Measurements from ENCODE around the gene CD274.
"Not testable (repeated sequence)": the region's sequence is repeated elsewhere in the genome, so short reads cannot be mapped to it uniquely, and the experiment has no call there.

Gene CD274

GRCh38 chr9:5448461-5449435 is 1.6 kb upstream of the CD274 start:
- Histone ChIP-seq H3K27me3 (replicated peaks; ENCODE audit: control insufficient read depth, insufficient read depth, low read length) (no peaks in the 10 kb centered on the region), H3K36me3 (ENCODE audit: control insufficient read depth, insufficient read depth, low read length, severe bottlenecking) (no peaks in the 10 kb centered on the region)

DNA sequence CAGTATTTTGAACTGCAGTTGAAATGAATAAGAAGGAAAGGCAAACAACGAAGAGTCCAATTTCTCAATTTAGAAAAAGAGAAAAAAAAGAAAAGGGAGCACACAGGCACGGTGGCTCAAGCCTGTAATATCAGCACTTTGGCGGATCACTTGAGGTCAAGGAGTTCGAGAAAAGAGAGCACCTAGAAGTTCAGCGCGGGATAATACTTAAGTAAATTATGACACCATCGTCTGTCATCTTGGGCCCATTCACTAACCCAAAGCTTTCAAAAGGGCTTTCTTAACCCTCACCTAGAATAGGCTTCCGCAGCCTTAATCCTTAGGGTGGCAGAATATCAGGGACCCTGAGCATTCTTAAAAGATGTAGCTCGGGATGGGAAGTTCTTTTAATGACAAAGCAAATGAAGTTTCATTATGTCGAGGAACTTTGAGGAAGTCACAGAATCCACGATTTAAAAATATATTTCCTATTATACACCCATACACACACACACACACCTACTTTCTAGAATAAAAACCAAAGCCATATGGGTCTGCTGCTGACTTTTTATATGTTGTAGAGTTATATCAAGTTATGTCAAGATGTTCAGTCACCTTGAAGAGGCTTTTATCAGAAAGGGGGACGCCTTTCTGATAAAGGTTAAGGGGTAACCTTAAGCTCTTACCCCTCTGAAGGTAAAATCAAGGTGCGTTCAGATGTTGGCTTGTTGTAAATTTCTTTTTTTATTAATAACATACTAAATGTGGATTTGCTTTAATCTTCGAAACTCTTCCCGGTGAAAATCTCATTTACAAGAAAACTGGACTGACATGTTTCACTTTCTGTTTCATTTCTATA is 602 bp upstream of the CD274 start:
- peak overlapping the region; percentile 93 for H3K4me3 ChIP-seq (ENCODE audit: low read length)
- DNase-seq (ENCODE audit: low read depth) = peak; percentile 18
- no peaks in the 10 kb centered on the region for H3K9me3 ChIP-seq (ENCODE audit: control insufficient read depth, low read length)
- peaks cover 15% of the 10 kb centered on the region for H3K4me1 ChIP-seq (ENCODE audit: control insufficient read depth, insufficient read depth, low read length)
- peak overlapping the region; percentile 83 for H3K9ac ChIP-seq (ENCODE audit: low read length)
- H3K36me3 ChIP-seq (ENCODE audit: control insufficient read depth, insufficient read depth, low read length, severe bottlenecking) = no peaks in the 10 kb centered on the region
- no peaks in the 10 kb centered on the region for H3K27me3 ChIP-seq (replicated peaks; ENCODE audit: control insufficient read depth, insufficient read depth, low read length)

More at GRCh38 chr9:5448461-5449435, 1.6 kb upstream of the CD274 start:
- DNase-seq (ENCODE audit: low read depth) = no peak
- Histone ChIP-seq H3K4me3 (ENCODE audit: low read length) (no peak overlapping the region), H3K4me1 (ENCODE audit: control insufficient read depth, insufficient read depth, low read length) (peaks cover 15% of the 10 kb centered on the region), H3K9ac (ENCODE audit: low read length) (no peak overlapping the region), H3K9me3 (ENCODE audit: control insufficient read depth, low read length) (no peaks in the 10 kb centered on the region)

DNA sequence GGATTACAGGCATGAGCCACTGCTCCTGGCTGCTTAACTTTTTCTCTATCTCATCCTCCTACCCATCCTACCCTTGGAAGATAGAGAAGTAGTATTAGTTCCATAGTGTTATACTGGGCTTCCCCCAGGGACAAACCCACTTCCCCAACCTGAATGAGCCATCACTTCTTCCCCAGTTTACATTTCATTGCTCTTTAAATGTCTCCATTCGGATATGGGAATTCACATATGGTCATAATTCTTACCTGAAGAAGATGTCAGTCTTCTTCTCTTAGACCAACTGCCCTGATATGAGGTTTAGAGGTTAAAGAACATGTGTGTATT is 1.9 kb downstream of the CD274 start:
- Histone ChIP-seq H3K9ac (ENCODE audit: low read length) (no peak overlapping the region), H3K4me3 (ENCODE audit: low read length) (no peak overlapping the region)
- no peak for DNase-seq (ENCODE audit: low read depth)

DNA sequence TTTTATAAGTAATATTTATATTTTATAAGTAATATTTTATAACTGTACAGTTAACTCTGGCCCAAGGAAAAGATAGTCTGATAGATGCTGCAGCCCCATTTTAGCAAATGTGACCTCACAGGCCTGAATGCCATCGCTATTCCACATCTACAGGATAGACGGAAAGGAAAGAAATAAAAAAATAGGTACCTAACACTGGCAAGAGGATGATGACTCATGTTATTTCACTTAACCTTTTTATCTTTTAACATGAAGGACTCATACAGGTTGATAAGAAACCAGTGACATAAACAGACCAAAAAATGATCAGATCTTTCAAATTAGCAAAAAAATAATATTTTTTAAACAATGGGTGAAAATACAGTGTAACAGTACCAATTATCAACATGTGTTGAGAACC is 2.7 kb downstream of the CD274 start:
- Histone ChIP-seq H3K27me3 (replicated peaks; ENCODE audit: control insufficient read depth, insufficient read depth, low read length) (no peaks in the 10 kb centered on the region), H3K9me3 (ENCODE audit: control insufficient read depth, low read length) (no peaks in the 10 kb centered on the region), H3K36me3 (ENCODE audit: control insufficient read depth, insufficient read depth, low read length, severe bottlenecking) (no peaks in the 10 kb centered on the region), H3K4me1 (ENCODE audit: control insufficient read depth, insufficient read depth, low read length) (peaks cover 20% of the 10 kb centered on the region), H3K4me3 (ENCODE audit: low read length) (no peak overlapping the region), H3K9ac (ENCODE audit: low read length) (no peak overlapping the region)
- DNase-seq (ENCODE audit: low read depth) = no peak

More for the DNA sequence above, 1.9 kb downstream of the CD274 start:
- no peaks in the 10 kb centered on the region for H3K27me3 ChIP-seq (replicated peaks; ENCODE audit: control insufficient read depth, insufficient read depth, low read length)
- peaks cover 20% of the 10 kb centered on the region for H3K4me1 ChIP-seq (ENCODE audit: control insufficient read depth, insufficient read depth, low read length)
- H3K36me3 ChIP-seq (ENCODE audit: control insufficient read depth, insufficient read depth, low read length, severe bottlenecking) = no peaks in the 10 kb centered on the region
- H3K9me3 ChIP-seq (ENCODE audit: control insufficient read depth, low read length) = no peaks in the 10 kb centered on the region

GRCh38 chr9:5453673-5454072 is 3.3 kb downstream of the CD274 start:
- Histone ChIP-seq H3K4me1 (ENCODE audit: control insufficient read depth, insufficient read depth, low read length) (peaks cover 20% of the 10 kb centered on the region), H3K4me3 (ENCODE audit: low read length) (no peak overlapping the region), H3K9ac (ENCODE audit: low read length) (no peak overlapping the region), H3K36me3 (ENCODE audit: control insufficient read depth, insufficient read depth, low read length, severe bottlenecking) (no peaks in the 10 kb centered on the region), H3K27me3 (replicated peaks; ENCODE audit: control insufficient read depth, insufficient read depth, low read length) (no peaks in the 10 kb centered on the region), H3K9me3 (ENCODE audit: control insufficient read depth, low read length) (no peaks in the 10 kb centered on the region)
- peak; percentile 31 for DNase-seq (ENCODE audit: low read depth)

DNA sequence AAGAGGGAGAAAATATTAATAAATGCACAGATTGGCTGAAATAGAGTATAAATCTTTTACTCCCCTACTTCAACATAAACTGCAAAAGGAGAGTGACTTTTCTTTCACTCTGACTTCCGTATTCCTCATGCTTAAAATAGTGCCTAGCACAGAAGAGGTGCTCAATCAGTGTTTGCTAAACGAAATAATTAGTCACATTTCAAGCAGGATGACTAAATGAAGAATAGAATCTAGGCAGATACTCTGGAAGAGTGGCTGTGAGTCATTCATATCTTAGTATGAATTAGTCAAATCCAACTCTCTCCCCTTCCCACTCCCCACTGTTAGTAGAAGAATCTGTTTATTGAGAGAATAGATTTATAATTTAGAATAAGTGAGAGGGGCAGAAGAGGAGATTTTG is 4.8 kb downstream of the CD274 start:
- no peaks in the 10 kb centered on the region for H3K9me3 ChIP-seq (ENCODE audit: control insufficient read depth, low read length)
- no peaks in the 10 kb centered on the region for H3K27me3 ChIP-seq (replicated peaks; ENCODE audit: control insufficient read depth, insufficient read depth, low read length)
- peak; percentile 52 for DNase-seq (ENCODE audit: low read depth)
- H3K4me1 ChIP-seq (ENCODE audit: control insufficient read depth, insufficient read depth, low read length) = peaks cover 12% of the 10 kb centered on the region
- H3K4me3 ChIP-seq (ENCODE audit: low read length) = no peak overlapping the region
- no peak overlapping the region for H3K9ac ChIP-seq (ENCODE audit: low read length)
- H3K36me3 ChIP-seq (ENCODE audit: control insufficient read depth, insufficient read depth, low read length, severe bottlenecking) = no peaks in the 10 kb centered on the region

GRCh38 chr9:5459289-5459829 is 9.0 kb downstream of the CD274 start:
- Histone ChIP-seq H3K9ac (ENCODE audit: low read length) (no peak overlapping the region), H3K4me3 (ENCODE audit: low read length) (no peak overlapping the region), H3K27me3 (replicated peaks; ENCODE audit: control insufficient read depth, insufficient read depth, low read length) (no peaks in the 10 kb centered on the region), H3K4me1 (ENCODE audit: control insufficient read depth, insufficient read depth, low read length) (peaks cover 8% of the 10 kb centered on the region), H3K9me3 (ENCODE audit: control insufficient read depth, low read length) (no peaks in the 10 kb centered on the region), H3K36me3 (ENCODE audit: control insufficient read depth, insufficient read depth, low read length, severe bottlenecking) (no peaks in the 10 kb centered on the region)
- DNase-seq (ENCODE audit: low read depth) = no peak

GRCh38 chr9:5460157-5460556 is 9.8 kb downstream of the CD274 start:
- Histone ChIP-seq H3K4me1 (ENCODE audit: control insufficient read depth, insufficient read depth, low read length) (peaks cover 4% of the 10 kb centered on the region), H3K36me3 (ENCODE audit: control insufficient read depth, insufficient read depth, low read length, severe bottlenecking) (no peaks in the 10 kb centered on the region), H3K9me3 (ENCODE audit: control insufficient read depth, low read length) (no peaks in the 10 kb centered on the region), H3K27me3 (replicated peaks; ENCODE audit: control insufficient read depth, insufficient read depth, low read length) (no peaks in the 10 kb centered on the region), H3K9ac (ENCODE audit: low read length) (no peak overlapping the region), H3K4me3 (ENCODE audit: low read length) (no peak overlapping the region)
- DNase-seq (ENCODE audit: low read depth) = no peak

- not testable (repeated sequence) for H3K36me3 ChIP-seq (ENCODE audit: control insufficient read depth, insufficient read depth, low read length, severe bottlenecking); H3K4me3 ChIP-seq (ENCODE audit: low read length); H3K4me1 ChIP-seq (ENCODE audit: control insufficient read depth, insufficient read depth, low read length); H3K27me3 ChIP-seq (replicated peaks; ENCODE audit: control insufficient read depth, insufficient read depth, low read length); DNase-seq (ENCODE audit: low read depth); H3K9ac ChIP-seq (ENCODE audit: low read length); H3K9me3 ChIP-seq (ENCODE audit: control insufficient read depth, low read length)
Measured at GRCh38 chr9:5464831-5465330, 14.5 kb downstream of the CD274 start.

- no peaks in the 10 kb centered on the region for H3K27me3 ChIP-seq (replicated peaks; ENCODE audit: control insufficient read depth, insufficient read depth, low read length)
- H3K4me1 ChIP-seq (ENCODE audit: control insufficient read depth, insufficient read depth, low read length) = no peaks in the 10 kb centered on the region
- DNase-seq (ENCODE audit: low read depth) = no peak
- H3K36me3 ChIP-seq (ENCODE audit: control insufficient read depth, insufficient read depth, low read length, severe bottlenecking) = no peaks in the 10 kb centered on the region
- H3K9ac ChIP-seq (ENCODE audit: low read length) = no peak overlapping the region
- no peaks in the 10 kb centered on the region for H3K9me3 ChIP-seq (ENCODE audit: control insufficient read depth, low read length)
- H3K4me3 ChIP-seq (ENCODE audit: low read length) = no peak overlapping the region
Measured at GRCh38 chr9:5466005-5466404, 15.7 kb downstream of the CD274 start.

DNA sequence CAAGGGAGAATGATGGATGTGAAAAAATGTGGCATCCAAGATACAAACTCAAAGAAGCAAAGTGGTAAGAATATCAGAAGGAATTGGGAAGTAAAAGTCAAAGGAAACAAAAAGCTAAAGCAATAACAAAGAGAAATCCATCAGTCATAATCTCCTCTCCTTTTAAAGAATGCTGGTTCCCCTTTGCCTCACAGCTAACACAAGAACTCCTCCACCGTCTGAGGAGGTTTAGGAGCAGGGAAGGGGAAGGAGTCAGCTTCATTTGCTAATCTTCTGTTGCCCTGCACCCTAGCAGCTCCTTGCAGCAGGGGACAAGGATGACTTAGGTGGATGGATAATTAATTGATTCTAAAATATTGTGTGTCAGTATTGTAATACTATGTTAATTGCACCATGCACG is 16.4 kb downstream of the CD274 start:
- Histone ChIP-seq H3K4me1 (ENCODE audit: control insufficient read depth, insufficient read depth, low read length) (no peaks in the 10 kb centered on the region), H3K9ac (ENCODE audit: low read length) (no peak overlapping the region), H3K9me3 (ENCODE audit: control insufficient read depth, low read length) (no peaks in the 10 kb centered on the region), H3K27me3 (replicated peaks; ENCODE audit: control insufficient read depth, insufficient read depth, low read length) (no peaks in the 10 kb centered on the region), H3K36me3 (ENCODE audit: control insufficient read depth, insufficient read depth, low read length, severe bottlenecking) (no peaks in the 10 kb centered on the region), H3K4me3 (ENCODE audit: low read length) (no peak overlapping the region)
- DNase-seq (ENCODE audit: low read depth) = no peak

Data from adipocyte (in vitro differentiated cells).